Keratinocyte (primary cell): ENCODE results near the gene CDK15. TPM values are rescaled to one million over a fixed set of nuclear protein-coding genes. Genes with fewer than 3 reads are reported as not detected.

Experiments
- DNase-seq: peaks from one replicate; pipeline ENCODE4 v3.0.0-alpha.2; 2011; ENCODE audit warnings: low read depth, missing footprints, low spot score
- FAIRE-seq: peaks from 2 replicates; lab custom pipeline; 2011; peaks lifted over from hg19 to GRCh38; lab: Jason Lieb, UNC
- H2AFZ ChIP-seq: 2 replicates; pipeline ENCODE4 v1.6.0; 2012; ENCODE audit warnings: low read length, control low read depth, inconsistent platforms; ENCODE audit not compliant: control insufficient read depth
- H3K27ac ChIP-seq: 2 replicates; pipeline ENCODE4 v1.5.1; 2011; ENCODE audit warnings: low read length; ENCODE audit not compliant: control insufficient read depth, insufficient read depth
- H3K27me3 ChIP-seq: 3 replicates; pipeline ENCODE4 v1.6.0; 2011; ENCODE audit warnings: low read length; ENCODE audit not compliant: control insufficient read depth, insufficient read depth; ENCODE audit errors: extremely low read depth
- H3K36me3 ChIP-seq, 2 experiments: 2 replicates in 1 of 2; 3 replicates in 1 of 2; pipeline ENCODE4 v1.5.1; 2011; ENCODE audit warnings: low read length in 2 of 2, mild to moderate bottlenecking in 1 of 2; ENCODE audit not compliant: control insufficient read depth in 2 of 2, insufficient read depth in 2 of 2; ENCODE audit errors: extremely low read depth in 1 of 2
- H3K4me1 ChIP-seq: 3 replicates; pipeline ENCODE4 v1.5.1; 2011; ENCODE audit warnings: low read length; ENCODE audit not compliant: control insufficient read depth, insufficient read depth; ENCODE audit errors: extremely low read depth
- H3K4me2 ChIP-seq: 3 replicates; pipeline ENCODE4 v1.6.0; 2011; ENCODE audit warnings: low read depth, low read length; ENCODE audit not compliant: control insufficient read depth, insufficient read depth; ENCODE audit errors: extremely low read depth
- H3K4me3 ChIP-seq, 3 experiments: fragments of 200-600 bp in 1 of 3; sonication (generic) in 1 of 3; 2 replicates in 2 of 3; 3 replicates in 1 of 3; pipeline ENCODE4 v1.5.1; 2011 to 2016; ENCODE audit warnings: low read length in 3 of 3, mild to moderate bottlenecking in 3 of 3, control low read depth in 2 of 3, inconsistent platforms in 1 of 3, low read depth in 1 of 3, mixed read lengths in 1 of 3, mixed run types in 1 of 3, moderate library complexity in 1 of 3; ENCODE audit not compliant: control insufficient read depth in 2 of 3, insufficient read depth in 2 of 3; ENCODE audit errors: extremely low read depth in 1 of 3
- H3K79me2 ChIP-seq: 2 replicates; pipeline ENCODE4 v1.6.0; 2012; ENCODE audit warnings: low read length; ENCODE audit not compliant: control insufficient read depth, insufficient read depth
- H3K9ac ChIP-seq: 3 replicates; pipeline ENCODE4 v1.6.0; 2011; ENCODE audit warnings: low read length; ENCODE audit not compliant: control insufficient read depth, insufficient read depth; ENCODE audit errors: extremely low read depth
- H3K9me1 ChIP-seq: 3 replicates; pipeline ENCODE4 v1.6.0; 2011; ENCODE audit warnings: low read length; ENCODE audit not compliant: control insufficient read depth, insufficient read depth; ENCODE audit errors: extremely low read depth
- H3K9me3 ChIP-seq: 2 replicates; pipeline ENCODE4 v1.5.1; 2012; ENCODE audit warnings: low read depth, low read length; ENCODE audit not compliant: control insufficient read depth
- H4K20me1 ChIP-seq: 3 replicates; pipeline ENCODE4 v1.6.0; 2011; ENCODE audit warnings: low read length; ENCODE audit not compliant: control insufficient read depth, insufficient read depth; ENCODE audit errors: extremely low read depth
- EZH2 ChIP-seq: IDR thresholded peaks from one replicate; pipeline ENCODE4 v1.6.1; 2012; ENCODE audit warnings: inconsistent platforms, mild to moderate bottlenecking, low read length, moderate library complexity
- dilution Hi-C: fragments of 300-500 bp; cut with MboI; formaldehyde crosslinking; loops from one replicate; pipeline ENCODE4 v1.7.0; 2020; ENCODE audit warnings: low sequenced_read_pairs; ENCODE audit not compliant: extremely low pct_ligation_motif_present
- polyA plus RNA-seq, 5 experiments: library from polyadenylated mRNA; depleted of rRNA in 3 of 5; stranded (reverse) in 3 of 5; stranded (forward) in 1 of 5; unstranded in 1 of 5; fragments of >200 nt; gene quantifications; 1 replicate in 1 of 5; 2 replicates in 3 of 5; 3 replicates in 1 of 5; pipeline versions ENCODE4 v1.2.1 to v1.2.3, GENCODE V29; 2011 to 2012; ENCODE audit warnings: missing spikeins in 2 of 5, low read depth in 1 of 5, low replicate concordance in 1 of 5
- TF ChIP-seq, protein P1 (sequence below), 3 experiments: IDR thresholded peaks in 1 of 3; conservative IDR thresholded peaks in 1 of 3; optimal IDR thresholded peaks in 1 of 3; 2 replicates in 2 of 3; 3 replicates in 1 of 3; pipeline versions ENCODE3 to v1.5.1; 2011; ENCODE audit warnings: low read length in 3 of 3, mild to moderate bottlenecking in 3 of 3, moderate library complexity in 2 of 3, control low read depth in 1 of 3, inconsistent platforms in 1 of 3; ENCODE audit not compliant: insufficient read depth in 2 of 3; ENCODE audit errors: extremely low read depth in 1 of 3

The CDK15 gene
- polyA plus RNA-seq, 1 donor (not counting 4 experiments of a cell fraction or from before 2014, with no cell fraction given) = 0.96 TPM

DNA sequence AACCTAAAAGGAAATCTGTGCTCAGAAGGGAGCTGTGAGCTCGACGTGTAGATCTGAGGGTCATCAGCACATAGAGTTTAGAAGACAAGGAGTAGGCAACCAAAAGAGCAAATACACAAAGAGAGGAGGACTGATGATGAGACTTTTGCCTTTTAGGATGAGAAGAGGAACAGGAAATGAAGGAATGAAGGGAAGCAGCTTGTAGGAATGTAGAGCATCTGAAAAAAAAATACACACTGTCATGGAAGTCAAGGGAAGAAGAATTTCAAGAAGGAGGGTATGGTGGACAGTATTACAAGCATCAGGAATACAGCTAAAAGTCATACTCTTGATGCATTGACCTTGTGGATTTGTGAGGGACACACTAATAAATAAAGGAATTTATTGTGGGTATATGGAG is 21.9 kb downstream of the CDK15 start:
- Histone ChIP-seq H3K9me3 (no peaks in the 10 kb centered on the region), H3K4me1 (peaks cover 4% of the 10 kb centered on the region), H3K79me2 (no peaks in the 10 kb centered on the region), H3K9ac (no peak overlapping the region), H3K4me3 (no peak overlapping the region), H3K27ac (no peak overlapping the region), H2AFZ (no peak overlapping the region), H4K20me1 (no peaks in the 10 kb centered on the region), H3K9me1 (no peaks in the 10 kb centered on the region), H3K36me3 (no peaks in the 10 kb centered on the region), H3K4me2 (no peak overlapping the region), H3K27me3 (no peaks in the 10 kb centered on the region)
- dilution Hi-C loops = no loop called here
- FAIRE-seq = no peak
- DNase-seq = no peak
- no peak for TF ChIP-seq EZH2
- TF ChIP-seq, protein P1, sequence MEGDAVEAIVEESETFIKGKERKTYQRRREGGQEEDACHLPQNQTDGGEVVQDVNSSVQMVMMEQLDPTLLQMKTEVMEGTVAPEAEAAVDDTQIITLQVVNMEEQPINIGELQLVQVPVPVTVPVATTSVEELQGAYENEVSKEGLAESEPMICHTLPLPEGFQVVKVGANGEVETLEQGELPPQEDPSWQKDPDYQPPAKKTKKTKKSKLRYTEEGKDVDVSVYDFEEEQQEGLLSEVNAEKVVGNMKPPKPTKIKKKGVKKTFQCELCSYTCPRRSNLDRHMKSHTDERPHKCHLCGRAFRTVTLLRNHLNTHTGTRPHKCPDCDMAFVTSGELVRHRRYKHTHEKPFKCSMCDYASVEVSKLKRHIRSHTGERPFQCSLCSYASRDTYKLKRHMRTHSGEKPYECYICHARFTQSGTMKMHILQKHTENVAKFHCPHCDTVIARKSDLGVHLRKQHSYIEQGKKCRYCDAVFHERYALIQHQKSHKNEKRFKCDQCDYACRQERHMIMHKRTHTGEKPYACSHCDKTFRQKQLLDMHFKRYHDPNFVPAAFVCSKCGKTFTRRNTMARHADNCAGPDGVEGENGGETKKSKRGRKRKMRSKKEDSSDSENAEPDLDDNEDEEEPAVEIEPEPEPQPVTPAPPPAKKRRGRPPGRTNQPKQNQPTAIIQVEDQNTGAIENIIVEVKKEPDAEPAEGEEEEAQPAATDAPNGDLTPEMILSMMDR (optimal IDR thresholded peaks at IDR 0.05 in 1 of 3, IDR thresholded peaks at IDR 0.05 in 1 of 3, conservative IDR thresholded peaks at IDR 0.05 in 1 of 3; ENCODE audit: extremely low read depth in 1 of 3, insufficient read depth in 2 of 3, low read length in 3 of 3) = no peak

DNA sequence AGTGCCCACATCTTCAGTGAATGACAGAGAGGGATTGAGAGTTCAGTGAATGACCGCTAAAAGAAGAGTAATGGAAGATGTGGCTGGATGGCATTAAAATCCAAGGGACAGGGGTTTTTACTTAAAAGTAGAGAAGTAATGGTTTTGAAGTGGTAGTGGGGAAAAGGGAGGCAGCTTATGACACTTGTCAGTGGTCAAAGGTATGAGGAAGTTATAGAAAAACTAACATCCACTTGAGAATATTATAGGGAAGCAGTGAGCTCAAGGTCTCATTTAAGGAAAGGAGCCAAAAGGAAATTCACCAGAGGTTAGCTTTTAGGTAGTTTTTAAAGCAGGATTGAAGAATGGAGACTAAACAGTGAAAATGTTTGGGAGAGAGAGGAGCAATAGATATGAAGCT is 24.3 kb downstream of the CDK15 start:
- no peaks in the 10 kb centered on the region for H4K20me1 ChIP-seq
- no peaks in the 10 kb centered on the region for H3K27me3 ChIP-seq
- TF ChIP-seq EZH2 = no peak
- TF ChIP-seq, protein P1 (optimal IDR thresholded peaks at IDR 0.05 in 1 of 3, IDR thresholded peaks at IDR 0.05 in 1 of 3, conservative IDR thresholded peaks at IDR 0.05 in 1 of 3; ENCODE audit: extremely low read depth in 1 of 3, insufficient read depth in 2 of 3, low read length in 3 of 3) = no peak
- H3K36me3 ChIP-seq = no peaks in the 10 kb centered on the region
- no peaks in the 10 kb centered on the region for H3K79me2 ChIP-seq
- no peak overlapping the region for H3K9ac ChIP-seq
- H3K9me3 ChIP-seq = no peaks in the 10 kb centered on the region
- H3K27ac ChIP-seq = no peak overlapping the region
- H3K4me1 ChIP-seq = peaks cover 9% of the 10 kb centered on the region
- no peak overlapping the region for H2AFZ ChIP-seq
- H3K9me1 ChIP-seq = no peaks in the 10 kb centered on the region
- dilution Hi-C loops = no loop called here
- FAIRE-seq = no peak
- no peak overlapping the region for H3K4me3 ChIP-seq
- no peak for DNase-seq
- no peak overlapping the region for H3K4me2 ChIP-seq
